GM18867 (cell line): Measurements from ENCODE around the gene JMY.
A peak's percentile ranks its signal among the peaks of the same experiment; 100 is the strongest.
"Not testable (repeated sequence)": the region's sequence is repeated elsewhere in the genome, so short reads cannot be mapped to it uniquely, and the experiment has no call there.

Experiments
- ATAC-seq: cut with Tn5 transposase; IDR thresholded peaks from one replicate; pipeline ENCODE4 v1.9.1; 2021; ENCODE audit warnings: mild to moderate bottlenecking, moderate library complexity; ENCODE audit not compliant: unreplicated experiment

Gene JMY

GRCh38 chr5:79236970-79237739 lies 1.2 kb downstream of the JMY start:
- ATAC-seq, result peak; percentile 16

- peak; percentile 1 for ATAC-seq
These were observed 2.0 kb downstream of the JMY start for GRCh38 chr5:79237740-79238560.

GRCh38 chr5:79240561-79240960 lies 4.6 kb downstream of the JMY start:
- no peak for ATAC-seq

DNA sequence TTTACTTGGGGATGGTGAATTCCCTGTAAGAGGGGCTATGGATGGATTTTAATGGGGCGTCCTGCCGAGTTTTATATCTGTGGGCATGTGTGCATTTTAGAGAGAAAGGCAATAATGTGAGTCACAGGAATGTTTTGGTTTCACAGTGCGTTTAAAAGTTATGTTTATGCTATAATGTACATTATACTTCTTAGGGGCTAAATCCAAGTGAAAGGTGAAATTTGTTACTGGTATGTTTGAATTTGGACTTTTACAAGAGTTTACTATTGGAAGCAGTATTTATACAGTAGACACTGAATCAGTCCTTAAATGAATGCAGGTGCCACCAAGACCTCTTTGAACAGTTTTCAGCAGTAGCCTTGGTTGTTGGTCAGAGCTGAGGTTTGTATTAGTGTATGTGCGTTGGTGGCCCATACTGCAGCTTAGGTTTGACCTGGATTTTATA lies 5.6 kb downstream of the JMY start:
- no peak for ATAC-seq

- no peak for ATAC-seq
These were observed 6.5 kb downstream of the JMY start for GRCh38 chr5:79242242-79243039.

GRCh38 chr5:79243224-79243623 lies 7.3 kb downstream of the JMY start:
- no peak for ATAC-seq

- ATAC-seq, result not testable (repeated sequence)
These were observed 18.1 kb downstream of the JMY start for GRCh38 chr5:79254067-79254466.

GRCh38 chr5:79255786-79256557 lies 20.0 kb downstream of the JMY start:
- ATAC-seq, result peak; percentile 62

DNA sequence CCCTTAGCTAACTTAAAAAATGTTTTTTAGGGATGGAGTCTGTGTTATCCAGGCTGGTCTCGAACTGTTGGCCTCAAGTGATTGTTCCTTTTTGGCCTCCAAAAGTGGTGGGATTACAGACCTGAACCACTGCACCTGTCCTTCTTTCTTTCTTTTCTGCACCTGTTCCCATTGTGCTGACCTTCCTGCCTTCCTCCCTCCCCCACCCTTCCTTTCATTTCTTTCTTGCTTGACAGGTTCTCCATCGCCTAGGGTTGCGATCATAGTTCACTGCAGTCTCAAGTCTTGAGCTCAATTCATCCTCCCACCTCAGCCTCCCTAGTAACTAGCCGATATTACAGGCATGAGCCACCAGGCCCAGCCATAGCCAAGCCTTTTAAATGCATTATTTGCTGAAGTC lies 20.6 kb downstream of the JMY start:
- no peak for ATAC-seq

DNA sequence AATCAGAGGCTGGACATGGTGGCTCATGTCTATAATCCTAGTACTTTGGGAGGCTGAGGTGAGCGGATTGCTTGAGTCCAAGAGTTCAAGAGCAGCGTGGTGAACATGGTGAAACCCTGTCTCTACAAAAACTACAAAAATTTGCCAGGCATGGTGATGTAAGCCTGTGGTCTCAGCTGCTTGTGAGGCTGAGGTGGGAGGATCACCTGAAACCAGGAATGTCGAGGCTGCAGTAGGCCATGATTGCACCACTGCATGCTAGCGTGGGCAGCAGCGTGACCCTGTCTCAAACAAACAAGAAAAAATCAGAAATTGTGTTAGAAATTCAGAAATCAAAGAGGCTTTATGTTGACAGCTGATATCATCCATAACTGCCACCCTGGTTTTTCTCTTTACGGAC lies 21.4 kb downstream of the JMY start:
- no peak for ATAC-seq

DNA sequence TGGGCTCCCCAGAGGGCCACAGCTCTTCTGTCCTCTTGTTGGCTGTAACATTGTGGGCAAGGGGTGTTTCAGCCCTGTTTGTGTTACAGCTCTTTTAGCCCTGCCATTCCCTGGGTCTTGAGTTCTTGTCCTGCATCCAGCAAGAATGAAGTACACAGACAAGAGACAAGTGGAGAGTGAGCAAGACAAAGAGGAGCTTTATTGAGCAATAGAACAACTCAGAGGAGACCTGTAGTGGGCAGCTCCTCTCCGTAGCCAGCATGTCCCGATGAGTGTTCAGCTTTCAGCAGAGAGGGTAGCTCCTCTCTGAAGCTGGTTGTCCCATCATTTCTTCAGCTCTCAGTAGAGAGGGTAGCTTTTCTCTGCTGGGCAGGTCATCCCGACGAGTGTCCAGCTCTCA lies 22.9 kb downstream of the JMY start:
- ATAC-seq, result no peak

- no peak for ATAC-seq
These were observed 23.5 kb downstream of the JMY start for GRCh38 chr5:79259383-79259782.

GRCh38 chr5:79259810-79260209 lies 23.9 kb downstream of the JMY start:
- ATAC-seq, result no peak

GRCh38 chr5:79261897-79262296 lies 26.0 kb downstream of the JMY start:
- no peak for ATAC-seq

DNA sequence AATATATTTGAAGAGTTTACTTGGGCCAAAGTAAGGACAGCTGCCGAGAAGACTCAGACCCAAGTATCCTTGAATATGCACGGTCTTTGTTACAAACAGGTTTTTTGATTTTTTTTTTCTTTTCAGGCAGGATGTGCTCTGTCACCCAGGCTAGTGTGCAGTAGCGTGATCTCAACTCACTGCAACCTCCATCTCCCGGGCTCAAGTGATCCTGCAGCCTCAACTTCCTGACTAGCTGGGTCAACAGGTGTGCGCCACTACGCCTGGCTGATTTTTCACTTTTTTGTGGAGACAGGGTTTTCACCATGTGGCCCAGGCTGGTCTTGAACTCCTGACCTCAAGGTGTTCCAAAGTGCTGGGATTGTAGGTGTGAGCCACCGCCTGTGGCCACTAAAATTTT lies 27.4 kb downstream of the JMY start:
- ATAC-seq, result no peak

- ATAC-seq, result no peak
These were observed 31.2 kb downstream of the JMY start for GRCh38 chr5:79267180-79267579.

DNA sequence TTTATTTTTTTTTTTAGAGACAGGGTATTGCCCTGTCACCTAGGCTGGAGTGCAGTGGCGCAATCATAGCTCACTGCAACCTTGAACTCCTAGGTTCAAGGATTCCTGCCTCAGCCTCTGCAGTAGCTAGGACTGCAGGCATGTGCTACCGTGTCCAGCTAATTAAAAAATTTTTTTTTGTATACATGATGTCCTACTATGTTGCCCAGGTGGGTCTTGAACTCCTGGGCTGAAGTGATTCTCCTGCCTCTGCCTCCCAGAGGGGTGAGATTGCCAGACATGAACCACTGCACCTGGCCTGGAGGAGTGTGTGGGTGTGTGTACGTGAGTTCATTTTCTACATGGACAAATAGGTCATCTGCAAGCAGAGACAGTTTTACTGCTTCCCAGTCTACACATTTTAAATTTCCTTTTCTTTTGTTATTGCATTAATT lies 33.8 kb downstream of the JMY start:
- no peak for ATAC-seq

DNA sequence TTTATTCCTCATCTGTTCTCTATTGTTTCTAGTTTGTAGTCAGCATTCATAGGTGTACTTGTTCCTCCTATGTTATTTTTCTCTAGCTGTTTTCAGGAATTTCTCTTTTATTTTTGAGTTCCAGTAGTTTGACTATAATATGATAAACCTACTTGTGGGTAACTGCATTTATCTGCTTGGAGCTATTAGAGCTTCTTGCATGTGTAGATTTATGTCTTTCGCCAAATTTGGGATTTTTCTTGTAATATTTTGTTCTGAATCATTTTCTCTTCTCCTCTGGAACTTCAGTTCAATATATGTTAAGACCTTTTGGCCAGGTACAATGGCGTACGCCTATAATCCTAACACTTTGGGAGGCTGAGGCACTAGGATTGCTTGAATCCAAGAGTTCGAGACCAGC lies 37.4 kb downstream of the JMY start:
- ATAC-seq, result no peak

- ATAC-seq, result no peak
These were observed 48.9 kb downstream of the JMY start for GRCh38 chr5:79284846-79285245.

- ATAC-seq, result no peak
These were observed 49.4 kb downstream of the JMY start for GRCh38 chr5:79285285-79285684.

- ATAC-seq, result no peak
These were observed 49.9 kb downstream of the JMY start for GRCh38 chr5:79285833-79286232.
